Measurements from ENCODE around the gene EFNA5. TPM values are rescaled to one million over a fixed set of nuclear protein-coding genes. Genes with fewer than 3 reads are reported as not detected.
A peak's percentile ranks its signal among the peaks of the same experiment; 100 is the strongest.

EFNA5 gene
- total RNA-seq, 1 donor from 2014 or later, result 57.5 TPM

DNA sequence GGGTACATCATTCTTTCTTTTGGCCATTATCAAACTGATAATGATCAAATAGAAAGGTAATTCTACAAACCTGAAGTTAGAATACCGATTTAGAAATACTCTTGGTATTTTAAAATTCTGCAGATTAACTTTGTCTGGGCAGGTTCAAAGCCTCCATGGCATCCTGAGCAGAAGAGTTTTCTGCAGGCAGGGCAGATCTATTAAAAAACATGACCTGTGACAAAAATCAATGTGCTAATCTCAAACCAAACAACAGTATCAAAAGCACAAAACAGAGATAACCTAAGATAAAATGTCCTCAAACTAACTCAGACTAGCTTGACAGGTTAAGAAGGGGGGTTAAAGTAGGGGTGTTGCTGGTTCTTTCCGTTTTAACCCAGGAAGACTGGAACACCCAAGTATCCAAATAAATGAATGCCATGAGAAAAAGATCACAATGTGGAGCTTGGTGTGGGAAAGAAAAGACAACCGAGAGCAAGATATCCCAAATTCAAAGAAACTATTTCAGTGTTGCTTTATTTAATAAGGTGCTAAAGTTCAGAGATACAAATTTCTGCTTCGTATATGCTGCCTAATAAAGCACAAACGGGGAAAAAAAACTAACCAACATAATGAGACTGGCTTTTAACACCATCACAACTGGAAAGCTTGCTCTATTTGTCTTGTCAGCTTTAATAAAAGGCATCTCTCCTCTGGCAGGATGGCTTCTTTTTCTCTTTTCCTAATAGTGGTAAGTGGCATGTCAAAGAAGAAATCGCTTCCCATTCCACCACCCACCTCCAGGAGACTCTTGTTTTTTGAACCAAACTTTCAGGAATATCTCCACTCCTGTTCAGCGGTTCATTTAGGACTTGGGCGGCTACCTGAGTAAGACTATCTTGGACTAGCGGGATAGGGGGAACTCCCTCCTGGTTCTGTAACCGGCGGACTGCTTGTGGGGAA is 2.3 kb downstream of the EFNA5 start:
- peaks cover 32% of the 10 kb centered on the region for H3K4me1 Mint-ChIP-seq
- H3K36me3 Mint-ChIP-seq, result no peaks in the 10 kb centered on the region
- H3K9me3 Mint-ChIP-seq, result no peaks in the 10 kb centered on the region
- no peak for DNase-seq (ENCODE audit: low spot score in 2 of 2, unreplicated experiment in 2 of 2)
- TF ChIP-seq, protein P1, sequence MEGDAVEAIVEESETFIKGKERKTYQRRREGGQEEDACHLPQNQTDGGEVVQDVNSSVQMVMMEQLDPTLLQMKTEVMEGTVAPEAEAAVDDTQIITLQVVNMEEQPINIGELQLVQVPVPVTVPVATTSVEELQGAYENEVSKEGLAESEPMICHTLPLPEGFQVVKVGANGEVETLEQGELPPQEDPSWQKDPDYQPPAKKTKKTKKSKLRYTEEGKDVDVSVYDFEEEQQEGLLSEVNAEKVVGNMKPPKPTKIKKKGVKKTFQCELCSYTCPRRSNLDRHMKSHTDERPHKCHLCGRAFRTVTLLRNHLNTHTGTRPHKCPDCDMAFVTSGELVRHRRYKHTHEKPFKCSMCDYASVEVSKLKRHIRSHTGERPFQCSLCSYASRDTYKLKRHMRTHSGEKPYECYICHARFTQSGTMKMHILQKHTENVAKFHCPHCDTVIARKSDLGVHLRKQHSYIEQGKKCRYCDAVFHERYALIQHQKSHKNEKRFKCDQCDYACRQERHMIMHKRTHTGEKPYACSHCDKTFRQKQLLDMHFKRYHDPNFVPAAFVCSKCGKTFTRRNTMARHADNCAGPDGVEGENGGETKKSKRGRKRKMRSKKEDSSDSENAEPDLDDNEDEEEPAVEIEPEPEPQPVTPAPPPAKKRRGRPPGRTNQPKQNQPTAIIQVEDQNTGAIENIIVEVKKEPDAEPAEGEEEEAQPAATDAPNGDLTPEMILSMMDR (IDR thresholded peaks at IDR 0.05; ENCODE audit: unreplicated experiment), result no peak
- peak overlapping the region; percentile 93 for H3K4me3 Mint-ChIP-seq
- H3K27ac Mint-ChIP-seq, result peak overlapping the region; percentile 95
- H3K27me3 Mint-ChIP-seq (ENCODE audit: low read depth), result no peaks in the 10 kb centered on the region

DNA sequence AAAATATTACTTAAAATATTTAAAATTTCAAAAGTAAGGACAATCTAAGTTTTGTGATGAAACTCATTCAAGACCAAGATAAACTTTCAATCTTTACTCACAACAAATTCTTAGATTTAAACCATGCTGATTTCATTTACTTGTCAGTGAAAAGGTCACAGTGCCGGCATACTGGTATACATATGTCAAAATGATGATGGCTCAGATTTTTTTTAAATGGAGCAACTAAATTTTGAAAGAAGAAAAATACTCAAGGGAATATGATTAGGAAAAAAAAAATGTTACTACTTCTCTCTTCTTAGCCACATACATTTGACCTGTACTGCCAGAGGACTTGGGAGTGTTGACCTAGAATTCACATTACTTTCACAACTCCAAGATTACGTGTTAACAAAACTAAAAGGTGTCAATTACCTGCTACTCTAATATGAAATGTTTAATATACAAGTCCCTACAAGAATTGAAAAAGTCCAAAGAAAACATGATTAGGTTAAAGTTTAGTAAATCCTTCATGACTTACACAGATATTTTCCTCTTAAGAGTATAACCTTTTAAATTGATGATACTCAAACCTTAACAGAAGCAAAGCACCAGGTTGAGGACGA is 4.6 kb downstream of the EFNA5 start:
- Mint-ChIP-seq H3K4me3 (no peak overlapping the region), H3K4me1 (peaks cover 35% of the 10 kb centered on the region), H3K9me3 (no peaks in the 10 kb centered on the region), H3K27ac (no peak overlapping the region), H3K36me3 (peaks cover 2% of the 10 kb centered on the region), H3K27me3 (ENCODE audit: low read depth) (no peaks in the 10 kb centered on the region)
- no peak for DNase-seq (ENCODE audit: low spot score in 2 of 2, unreplicated experiment in 2 of 2)
- TF ChIP-seq, protein P1 (IDR thresholded peaks at IDR 0.05; ENCODE audit: unreplicated experiment), result no peak

DNA sequence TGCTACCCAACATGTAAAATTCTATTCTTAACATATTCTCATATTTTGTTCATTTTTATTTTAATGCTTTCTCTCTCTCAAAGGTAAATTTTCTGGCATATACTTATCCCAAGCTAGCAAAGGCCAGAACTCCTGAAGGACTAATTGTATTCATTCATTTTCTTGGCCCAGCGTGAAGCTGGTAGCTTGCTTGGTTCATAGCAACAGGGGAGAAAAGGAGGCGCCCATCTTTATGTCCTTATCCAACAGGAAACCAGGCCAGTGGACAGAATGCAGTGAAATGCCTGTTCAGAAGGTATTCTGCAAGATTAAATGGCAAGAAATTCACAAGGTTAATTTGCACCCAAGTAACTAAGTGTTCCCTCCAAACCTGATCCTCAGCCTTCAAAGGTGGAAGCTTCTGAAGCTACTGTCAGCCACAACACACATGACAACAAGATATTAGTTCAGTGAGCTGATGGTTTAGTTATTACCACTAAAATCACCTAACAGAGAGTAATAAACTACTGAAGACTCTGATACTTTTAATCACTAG is 5.6 kb downstream of the EFNA5 start:
- Mint-ChIP-seq H3K27me3 (ENCODE audit: low read depth) (no peaks in the 10 kb centered on the region), H3K36me3 (peaks cover 2% of the 10 kb centered on the region), H3K4me1 (peaks cover 35% of the 10 kb centered on the region), H3K27ac (no peak overlapping the region), H3K4me3 (no peak overlapping the region), H3K9me3 (no peaks in the 10 kb centered on the region)
- no peak for DNase-seq (ENCODE audit: low spot score in 2 of 2, unreplicated experiment in 2 of 2)
- TF ChIP-seq, protein P1 (IDR thresholded peaks at IDR 0.05; ENCODE audit: unreplicated experiment), result no peak

DNA sequence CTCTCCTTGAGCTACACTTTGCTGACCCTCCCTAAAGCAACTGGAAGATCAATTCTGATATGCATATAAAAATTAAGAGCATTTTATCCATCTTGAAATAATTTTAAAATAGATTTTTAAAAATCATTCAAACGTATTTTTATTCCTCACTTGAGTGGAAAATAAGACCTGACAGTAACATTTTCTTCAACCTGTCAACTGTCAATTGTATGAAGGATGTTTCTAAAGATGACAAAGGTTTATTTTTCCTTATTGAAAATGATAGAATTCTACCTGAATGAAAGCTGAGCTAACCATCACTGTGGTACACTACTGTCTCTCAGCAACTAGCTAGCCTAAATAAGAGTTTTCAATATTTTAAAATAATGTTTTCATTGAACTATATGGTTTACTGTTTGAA is 7.0 kb downstream of the EFNA5 start:
- Mint-ChIP-seq H3K9me3 (no peaks in the 10 kb centered on the region), H3K4me1 (peaks cover 31% of the 10 kb centered on the region), H3K27ac (no peak overlapping the region), H3K27me3 (ENCODE audit: low read depth) (no peaks in the 10 kb centered on the region), H3K4me3 (no peak overlapping the region), H3K36me3 (peaks cover 2% of the 10 kb centered on the region)
- no peak for DNase-seq (ENCODE audit: low spot score in 2 of 2, unreplicated experiment in 2 of 2)
- TF ChIP-seq, protein P1 (IDR thresholded peaks at IDR 0.05; ENCODE audit: unreplicated experiment), result no peak

DNA sequence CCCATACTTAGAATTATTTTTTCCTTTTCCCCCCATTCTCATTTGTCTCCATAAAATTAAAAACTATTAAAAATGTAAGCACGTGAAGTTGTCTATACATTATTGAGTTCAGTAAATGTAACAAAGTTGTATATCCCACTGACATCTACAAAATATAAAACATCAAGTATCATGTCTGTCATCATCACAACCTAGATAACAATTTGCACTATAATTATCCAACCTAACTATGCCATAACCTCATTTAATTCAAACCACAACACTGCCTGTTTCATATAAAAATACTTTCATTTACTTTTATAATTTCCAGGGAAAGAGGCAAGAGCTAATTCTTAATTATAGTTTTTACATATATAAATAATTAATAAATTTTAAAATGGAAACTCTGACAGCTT is 9.1 kb downstream of the EFNA5 start:
- TF ChIP-seq, protein P1 (IDR thresholded peaks at IDR 0.05; ENCODE audit: unreplicated experiment), result no peak
- no peak overlapping the region for H3K4me3 Mint-ChIP-seq

More for the DNA sequence above, 9.1 kb downstream of the EFNA5 start:
- Mint-ChIP-seq H3K27ac (no peak overlapping the region), H3K27me3 (ENCODE audit: low read depth) (no peaks in the 10 kb centered on the region), H3K36me3 (peaks cover 2% of the 10 kb centered on the region), H3K9me3 (no peaks in the 10 kb centered on the region), H3K4me1 (peaks cover 17% of the 10 kb centered on the region)
- DNase-seq (ENCODE audit: low spot score in 2 of 2, unreplicated experiment in 2 of 2), result no peak

Measured in mesothelial cell of epicardium (in vitro differentiated cells).